Activated naive CD8-positive, alpha-beta T cell treated with anti-CD3 and anti-CD28 coated beads, Interleukin-2, amount 10 ng/mL, durations not matched to agents 7 days and 5 days (primary cell): ENCODE measurements around the gene ZNF808. TPM values are rescaled to one million over a fixed set of nuclear protein-coding genes. Genes with fewer than 3 reads are reported as not detected.

Experiments
- total RNA-seq, 2 experiments: library from RNA; stranded (reverse); gene quantifications; one replicate each; pipeline ENCODE4 v1.2.3, GENCODE V29; 2021

ZNF808 gene
- total RNA-seq, 2 experiments from 2014 or later, result 53.5 to 59.8 TPM

Other genes with a start within 250 kb of the ZNF808 start
- 10 to 100 TPM; 19.5 to 21.5 TPM for gene ZNF480, start 230.5 kb upstream of the ZNF808 start, total RNA-seq
- 1 to 10 TPM; 3.3 to 3.9 TPM for gene ZNF610, start 191.4 kb upstream of the ZNF808 start, total RNA-seq
- gene ZNF880, start 157.7 kb upstream of the ZNF808 start, total RNA-seq, result 10 to 100 TPM; 30.1 to 31.1 TPM
- 10 to 100 TPM; 31.7 to 33.0 TPM for gene ZNF528, start 129.8 kb upstream of the ZNF808 start, total RNA-seq
- gene ZNF534, start 98.5 kb upstream of the ZNF808 start, total RNA-seq, result not detected
- gene ZNF578, start 74.1 kb upstream of the ZNF808 start, total RNA-seq, result 1 to 10 TPM; 3.4 to 4.7 TPM
- gene ZNF701, start 42.6 kb downstream of the ZNF808 start, total RNA-seq, result 10 to 100 TPM; 40.2 to 40.5 TPM
- gene ZNF83, start 110.7 kb downstream of the ZNF808 start, total RNA-seq, result 10 to 100 TPM; 81.0 to 92.4 TPM
- 10 to 100 TPM; 39.4 to 41.7 TPM for gene ZNF611, start 207.4 kb downstream of the ZNF808 start, total RNA-seq